Right lobe of liver (tissue), 6 donors: ENCODE data around the gene PHC3. TPM values are rescaled to one million over a fixed set of nuclear protein-coding genes. Genes with fewer than 3 reads are reported as not detected.

ENCODE experiments used
- ATAC-seq, 4 donors: fragments of 200-7000 bp; cut with Tn5 transposase; one replicate each; pipeline ENCODE4 v1.9.1; 2020; ENCODE audit warnings: mild to moderate bottlenecking in 4 of 4, moderate library complexity in 4 of 4
- DNase-seq, 3 donors: peaks; one replicate each; pipeline ENCODE4 v3.0.0-alpha.2; 2020
- H3K27ac ChIP-seq, 3 donors: fragments of 200-600 bp; one replicate each; pipeline ENCODE4 v1.8.0; 2022
- H3K27me3 ChIP-seq, 2 donors: fragments of 200-600 bp; one replicate each; pipeline ENCODE4 v1.8.0; 2022
- H3K36me3 ChIP-seq, 4 donors: fragments of 200-600 bp; sonication (generic) in 1 of 4; one replicate each; pipeline versions ENCODE4 v1.5.1 to v1.8.0; 2017 to 2022; ENCODE audit warnings: control low read depth in 1 of 4
- H3K4me1 ChIP-seq, 4 donors: fragments of 200-600 bp; sonication (generic) in 1 of 4; one replicate each; pipeline versions ENCODE4 v1.5.1 to v1.8.0; 2017 to 2022; ENCODE audit warnings: control low read depth in 1 of 4
- H3K4me3 ChIP-seq, 3 donors: fragments of 200-600 bp; one replicate each; pipeline ENCODE4 v1.8.0; 2022
- H3K9me3 ChIP-seq, 4 donors: fragments of 200-600 bp; sonication (generic) in 1 of 4; one replicate each; pipeline versions ENCODE4 v1.5.1 to v1.8.0; 2017 to 2022; ENCODE audit warnings: control low read depth in 1 of 4
- CTCF ChIP-seq, 4 donors: fragments of 200-600 bp in 3 of 4; fragments of 450-650 bp in 1 of 4; IDR thresholded peaks; one replicate each; pipeline versions ENCODE4 v1.5.1 to v1.8.0; 2016 to 2022; ENCODE audit warnings: antibody characterized with exemption in 4 of 4, mild to moderate bottlenecking in 2 of 4
- POLR2A ChIP-seq: fragments of 450-650 bp; IDR thresholded peaks from one replicate; pipeline ENCODE4 v1.6.1; 2017; ENCODE audit warnings: antibody characterized with exemption, mild to moderate bottlenecking
- WGBS: methylation state at CpG from one replicate; pipeline ENCODE4 v1.1.6; 2018; ENCODE audit warnings: low coverage, low lambda C conversion rate; ENCODE audit not compliant: insufficient coverage; ENCODE audit errors: missing lambda C conversion rate; 5-methylcytosine and 5-hydroxymethylcytosine counted together
- intact Hi-C, 2 donors: fragments of 100-400 bp; cut with DNase I; formaldehyde crosslinking; loops; one replicate each; pipeline versions ENCODE4 v1.11.2 to v1.14.1; 2022
- small RNA-seq, 2 experiments: library from RNA; depleted of rRNA; stranded (forward); fragments of <200 nt; gene quantifications; one replicate each; pipeline ENCODE3, GENCODE V24; 2016
- total RNA-seq, 6 experiments: library from RNA; depleted of rRNA in 2 of 6; stranded (reverse); fragments of >200 nt in 2 of 6; fragmentation: NEBNext Ultra II Directional in 3 of 6; extraction: Animal tissue kit (Norgen Biotek cat#: 25700) in 3 of 6; gene quantifications; one replicate each; pipeline versions ENCODE4 v1.1.0 to v1.2.4, GENCODE V29; 2016 to 2023
- donor health status: DM: no; HTN: yes; CAD: no.
- donor health status: DM: no; HTN: no; CAD: no.
- donor health status: DM: no; HTN: no; CAD: no.
- donor health status: DM: no; HTN: yes; CAD: no.
- donor health status: DM: no; HTN: yes; CAD: no.

The PHC3 gene
- total RNA-seq, 6 experiments from 2014 or later, result 20.0 to 32.6 (median 23.5) TPM

- peaks cover 0 to 4% of the 10 kb centered on the region in 2 donors for H3K27me3 ChIP-seq
- no peak overlapping the region for H3K4me3 ChIP-seq
- intact Hi-C loops, result no loop called here
- no peak overlapping the region for H3K27ac ChIP-seq
- H3K9me3 ChIP-seq, result no peaks in the 10 kb centered on the region
- ATAC-seq (no peak), DNase-seq (no peak)
- TF ChIP-seq POLR2A (no peak), CTCF (IDR thresholded peaks at IDR 0.05) (no peak)
- no peaks in the 10 kb centered on the region for H3K36me3 ChIP-seq
- H3K4me1 ChIP-seq, result peaks cover 0 to 18% (median 3%) of the 10 kb centered on the region in 4 donors
- 37% methylated on average over 7 of the region's 8 CpGs for WGBS
Observed at GRCh38 chr3:170040418-170040817, 141.1 kb downstream of the PHC3 start.

GRCh38 chr3:170038434-170039110 is 143.0 kb downstream of the PHC3 start:
- H3K36me3 ChIP-seq, result no peaks in the 10 kb centered on the region
- TF ChIP-seq POLR2A (no peak), CTCF (IDR thresholded peaks at IDR 0.05) (peak in 2 of 4 donors; percentile 7 to 8)
- H3K27ac ChIP-seq, result peak overlapping the region in 2 of 3 donors; percentile 49 to 67
- DNase-seq (peak in 2 of 3 donors; percentile 54), ATAC-seq (peak; percentile 12 to 39 (median 19))
- WGBS, result 10% methylated on average over 20 of the region's 51 CpGs
- no peaks in the 10 kb centered on the region for H3K9me3 ChIP-seq
- H3K4me1 ChIP-seq, result peaks cover 0 to 18% (median 3%) of the 10 kb centered on the region in 4 donors
- H3K27me3 ChIP-seq, result peaks cover 0 to 4% of the 10 kb centered on the region in 2 donors
- H3K4me3 ChIP-seq, result peak overlapping the region; percentile 58 to 70 (median 65)
- intact Hi-C loops, result no loop called here

Small RNAs within 50 kb of the gene (small RNA-seq; reads per million reads assigned to genes)
- 0 reads per million in 2 experiments for gene RNU4-38P
- 0 reads per million in 2 experiments for gene RNU6-315P

Other genes starting within 250 kb of the PHC3 start
- 100 to 1,000 TPM in 3 of 6 experiments, 10 to 100 TPM in 3; 38.5 to 133 (median 96.5) TPM for gene SEC62, start 214.9 kb downstream of the PHC3 start, total RNA-seq
- 1 to 10 TPM; 1.0 to 4.2 (median 1.6) TPM for gene GPR160, start 143.7 kb downstream of the PHC3 start, total RNA-seq
- 10 to 100 TPM in 2 of 6 experiments, 1 to 10 TPM in 4; 8.2 to 15.7 (median 8.9) TPM for gene PRKCI, start 40.7 kb upstream of the PHC3 start, total RNA-seq
- 10 to 100 TPM; 14.1 to 29.1 (median 21.3) TPM for gene SKIL, start 176.0 kb upstream of the PHC3 start, total RNA-seq
- gene CLDN11, start 237.1 kb upstream of the PHC3 start, total RNA-seq, result 1 to 10 TPM in 5 of 6 experiments, under 1 TPM in 1; 0.97 to 5.0 (median 1.5) TPM